GM12892 (cell line): ENCODE data around the gene DOCK1.

Experiments used
- DNase-seq: peaks from one replicate; pipeline ENCODE4 v3.0.0; 2011; ENCODE audit not compliant: insufficient read length
- FAIRE-seq: peaks from 2 replicates; lab custom pipeline; 2011; peaks lifted over from hg19 to GRCh38; lab: Jason Lieb, UNC
- POLR2A ChIP-seq: IDR thresholded peaks from 2 replicates; pipeline ENCODE4 v1.6.1; 2011; ENCODE audit warnings: low read depth, low read length, control low read depth
- POLR2AphosphoS5 ChIP-seq: IDR thresholded peaks from 2 replicates; pipeline ENCODE4 v1.6.1; 2011; ENCODE audit warnings: low read depth, low read length, control low read depth
- TAF1 ChIP-seq: IDR thresholded peaks from 2 replicates; pipeline ENCODE4 v1.6.1; 2011; ENCODE audit warnings: low read depth, mild to moderate bottlenecking, control low read depth, low read length, borderline replicate concordance

Gene DOCK1

DNA sequence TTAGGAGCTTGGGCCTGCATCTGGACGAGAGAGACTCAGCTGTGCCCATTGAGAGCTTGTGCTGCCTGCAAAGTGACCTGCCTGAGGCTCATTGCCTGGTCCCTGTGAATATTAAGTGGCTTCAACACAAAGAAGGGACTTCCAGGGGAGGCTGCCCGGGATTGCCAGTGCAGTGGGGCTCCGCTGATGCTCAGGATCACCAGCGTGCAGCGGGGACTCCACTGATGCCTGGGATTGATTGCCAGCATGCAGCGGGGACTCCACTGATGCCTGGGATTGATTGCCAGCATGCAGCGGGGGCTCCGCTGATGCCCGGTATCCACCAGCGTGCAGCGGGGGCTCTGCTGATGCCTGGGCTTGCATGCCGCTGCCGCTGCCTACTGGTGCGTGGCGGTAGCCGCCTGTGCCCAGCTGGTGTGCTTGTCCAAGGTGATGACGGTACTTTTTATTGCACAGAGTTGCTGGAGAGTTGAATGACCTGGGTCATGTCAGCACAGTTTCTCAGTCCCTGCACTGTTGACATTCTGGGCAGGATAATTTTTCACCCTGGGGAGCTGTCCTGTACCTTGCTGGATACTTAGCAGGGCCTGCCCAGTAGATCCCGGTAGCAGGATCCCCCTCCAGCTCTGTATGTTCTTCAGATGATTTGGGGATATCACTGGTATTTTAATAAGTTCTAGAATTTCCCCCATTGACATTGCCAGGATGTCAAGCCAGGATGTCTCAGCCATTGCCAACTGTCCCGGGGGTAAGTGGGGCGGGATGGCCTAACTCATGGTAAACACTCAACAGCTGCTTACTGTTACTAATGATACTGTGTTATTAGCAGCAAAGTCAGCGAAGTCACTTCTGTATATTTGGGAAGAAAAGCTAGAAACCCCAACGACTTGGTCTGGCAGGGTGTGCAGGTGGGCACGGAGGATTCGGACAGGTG lies 13.0 kb downstream of the DOCK1 start:
- no peak for DNase-seq
- TF ChIP-seq TAF1 (no peak), POLR2AphosphoS5 (no peak), POLR2A (no peak)
- FAIRE-seq: no peak

DNA sequence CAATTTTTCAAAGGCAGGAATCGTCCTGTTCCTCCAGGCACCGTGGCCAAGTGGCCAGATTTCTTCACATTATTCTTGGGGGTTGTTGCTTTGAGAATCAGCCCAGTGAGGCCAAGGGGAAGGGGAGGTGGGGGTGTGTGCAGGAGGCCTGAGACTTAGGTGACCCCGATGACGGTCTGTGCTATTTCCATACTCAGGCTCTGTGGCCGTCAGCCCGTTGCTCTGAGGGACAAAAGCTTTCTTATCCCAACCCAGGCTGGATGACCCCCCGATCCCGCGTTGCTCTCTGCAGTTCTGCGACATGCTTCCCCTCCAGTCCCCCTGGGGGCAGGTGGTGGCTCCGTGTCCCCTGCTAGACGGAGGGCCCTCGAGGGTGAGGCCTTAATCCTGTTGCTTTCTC lies 14.2 kb downstream of the DOCK1 start:
- no peak for TF ChIP-seq TAF1
- no peak for TF ChIP-seq POLR2AphosphoS5
- no peak for TF ChIP-seq POLR2A
- no peak for FAIRE-seq

DNA sequence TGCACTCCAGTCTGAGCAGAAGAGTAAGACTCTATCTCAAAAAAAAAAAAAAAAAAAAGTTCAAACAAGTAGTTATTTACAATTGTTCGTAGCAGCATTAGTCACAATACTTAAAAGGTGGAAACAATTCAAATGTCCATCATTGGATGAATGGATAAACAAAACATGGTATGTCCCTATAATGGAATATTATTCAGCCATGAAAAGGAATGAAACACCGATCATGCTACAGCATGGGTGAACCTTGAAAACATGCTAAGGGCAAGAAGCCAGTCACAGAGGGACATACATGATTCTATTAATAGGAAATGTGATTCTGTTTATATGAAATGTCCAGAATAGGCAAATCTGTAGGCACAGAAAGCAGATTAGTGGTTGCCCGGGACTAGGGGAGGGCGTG lies 15.9 kb downstream of the DOCK1 start:
- TF ChIP-seq TAF1: no peak
- FAIRE-seq (no peak), DNase-seq (no peak)

More for the DNA sequence above, 14.2 kb downstream of the DOCK1 start:
- no peak for DNase-seq

DNA sequence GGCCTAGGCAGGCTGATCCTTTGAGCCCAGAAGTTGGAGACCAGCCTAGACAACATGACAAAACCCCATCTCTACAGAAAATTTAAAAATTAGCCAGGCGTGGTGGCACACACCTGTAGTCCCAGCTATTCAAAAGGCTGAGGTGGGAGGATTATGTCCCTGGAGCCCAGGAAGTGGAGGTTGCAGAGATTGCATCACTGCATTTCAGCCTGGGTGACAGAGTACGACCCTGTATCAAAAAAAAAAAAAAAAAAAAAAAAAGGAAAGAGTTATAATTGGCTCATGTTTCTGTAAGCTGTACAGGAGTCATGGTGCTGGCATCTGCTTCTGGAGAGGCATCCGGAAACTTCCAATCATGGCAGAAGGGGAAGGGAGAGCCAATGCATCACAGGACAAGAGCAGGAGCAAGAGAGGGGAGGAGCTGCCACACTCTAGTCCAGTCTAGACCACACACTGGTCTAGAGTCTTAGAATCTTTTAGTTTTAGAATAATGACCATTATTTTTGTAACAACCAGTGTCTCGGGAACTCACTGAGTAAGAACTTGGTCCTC lies 16.8 kb downstream of the DOCK1 start:
- no peak for DNase-seq
- no peak for FAIRE-seq
- TF ChIP-seq TAF1 (no peak), POLR2AphosphoS5 (no peak), POLR2A (no peak)

DNA sequence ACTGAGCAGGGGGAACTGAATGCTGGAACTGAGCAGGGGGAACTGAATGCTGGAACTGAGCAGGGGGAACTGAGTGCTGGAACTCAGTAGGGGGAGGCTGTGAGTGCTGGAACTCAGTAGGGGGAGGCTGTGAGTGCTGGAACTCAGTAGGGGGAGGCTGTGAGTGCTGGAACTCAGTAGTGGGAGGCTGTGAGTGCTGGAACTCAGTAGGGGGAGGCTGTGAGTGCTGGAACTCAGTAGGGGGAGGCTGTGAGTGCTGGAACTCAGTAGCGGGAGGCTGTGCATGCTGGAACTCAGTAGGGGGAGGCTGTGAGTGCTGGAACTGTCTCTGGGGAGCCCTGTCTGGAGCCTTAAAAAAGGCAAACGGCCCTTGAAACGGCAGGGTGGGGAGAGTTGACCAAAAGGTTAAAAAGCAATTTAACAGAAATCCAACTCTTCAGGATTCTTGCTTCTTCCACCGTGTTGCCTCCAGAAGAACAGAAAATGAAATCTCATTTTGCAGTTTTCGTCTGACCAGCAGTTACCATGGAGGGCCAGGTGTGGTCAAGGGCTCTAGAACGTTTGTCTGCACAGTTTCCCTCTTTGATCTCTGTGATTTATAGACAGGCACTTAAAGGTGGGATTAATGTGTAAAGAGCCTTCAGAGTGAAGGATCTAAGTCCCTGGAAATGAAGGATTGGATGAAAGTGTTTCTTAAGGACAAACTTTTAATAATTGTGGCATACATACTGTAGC lies 19.1 kb downstream of the DOCK1 start:
- DNase-seq (no peak), FAIRE-seq (no peak)
- no peak for TF ChIP-seq POLR2AphosphoS5
- TF ChIP-seq POLR2A: no peak
- no peak for TF ChIP-seq TAF1

DNA sequence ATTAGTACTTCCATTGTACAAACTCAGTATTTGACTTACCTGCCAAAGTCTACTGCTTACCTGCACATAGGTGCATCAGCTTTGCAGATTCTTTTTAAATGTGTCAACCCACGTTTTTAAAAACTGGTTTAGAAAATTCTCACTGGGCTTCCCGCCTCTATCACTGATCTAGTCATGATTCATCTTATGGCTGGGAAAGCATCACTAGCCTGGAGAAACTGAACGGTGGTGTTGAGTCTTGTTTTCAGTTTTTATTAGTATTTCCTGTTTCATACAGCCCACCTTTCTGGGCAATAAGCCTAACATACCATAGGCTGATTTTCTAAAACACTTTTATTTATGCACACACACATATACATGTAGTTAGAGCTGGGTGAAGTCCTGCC lies 19.7 kb downstream of the DOCK1 start:
- DNase-seq (no peak), FAIRE-seq (no peak)
- no peak for TF ChIP-seq TAF1
- no peak for TF ChIP-seq POLR2AphosphoS5
- TF ChIP-seq POLR2A: no peak

DNA sequence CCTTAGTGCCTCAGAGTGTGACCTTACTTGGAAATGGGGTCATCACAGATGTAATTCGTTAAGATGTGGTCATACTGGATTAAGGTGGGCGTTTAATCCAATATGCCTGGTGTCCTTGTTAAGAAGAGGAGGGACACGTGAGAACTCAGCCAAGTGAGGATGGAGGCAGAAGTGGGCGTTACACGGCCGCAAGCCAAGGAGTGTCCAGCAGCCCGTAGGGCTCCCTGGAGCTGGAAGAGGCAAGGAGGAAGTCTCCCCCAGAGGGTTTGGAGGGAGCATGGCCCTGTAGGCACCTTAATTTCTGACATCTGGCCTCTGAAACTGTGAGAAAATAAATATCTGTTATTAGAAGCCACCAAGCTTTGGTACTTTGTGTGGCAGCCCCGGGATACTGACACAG lies 21.3 kb downstream of the DOCK1 start:
- DNase-seq (no peak), FAIRE-seq (no peak)
- TF ChIP-seq POLR2A (no peak), POLR2AphosphoS5 (no peak), TAF1 (no peak)

DNA sequence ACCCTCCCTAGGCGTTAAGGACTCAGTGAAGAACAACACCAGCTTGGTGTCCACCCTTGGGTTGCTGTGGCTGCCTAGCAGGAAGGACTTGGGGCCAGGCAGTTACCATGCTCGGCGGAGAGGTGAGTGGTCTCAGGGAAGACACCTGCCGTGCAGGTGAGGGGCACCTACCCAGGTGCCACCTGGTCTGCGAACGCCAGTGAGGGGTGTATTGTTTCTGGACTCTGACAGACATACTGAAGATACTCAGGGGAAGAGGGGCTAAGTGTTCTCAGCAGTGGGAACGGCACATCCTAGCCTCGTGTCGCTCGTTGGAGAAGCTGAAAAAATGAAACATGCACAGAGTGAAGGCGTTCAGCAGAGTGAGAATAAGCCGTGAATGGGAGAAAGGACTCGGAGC lies 22.6 kb downstream of the DOCK1 start:
- FAIRE-seq (no peak), DNase-seq (no peak)
- TF ChIP-seq POLR2A (no peak), TAF1 (no peak), POLR2AphosphoS5 (no peak)

DNA sequence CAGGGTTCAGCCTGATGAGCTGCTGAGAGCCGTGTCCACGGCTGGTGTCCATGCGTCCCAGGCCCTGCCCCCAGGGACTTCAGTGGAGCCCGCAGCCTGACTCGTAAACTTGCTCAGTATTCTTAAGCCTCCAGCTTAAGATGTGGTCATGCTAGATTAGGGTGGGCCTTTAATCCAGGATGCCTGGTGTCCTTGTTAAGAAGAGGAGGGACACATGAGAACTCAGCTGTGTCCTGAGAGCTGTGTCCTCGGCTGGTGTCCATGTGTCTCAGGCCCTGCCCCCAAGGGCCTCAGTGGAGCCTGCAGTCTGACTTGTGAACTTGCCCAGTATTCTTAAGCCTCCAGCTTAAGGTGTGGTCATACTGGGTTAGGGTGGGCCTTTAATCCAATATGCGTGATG lies 23.0 kb downstream of the DOCK1 start:
- DNase-seq (no peak), FAIRE-seq (no peak)
- TF ChIP-seq POLR2A (no peak), TAF1 (no peak), POLR2AphosphoS5 (no peak)

DNA sequence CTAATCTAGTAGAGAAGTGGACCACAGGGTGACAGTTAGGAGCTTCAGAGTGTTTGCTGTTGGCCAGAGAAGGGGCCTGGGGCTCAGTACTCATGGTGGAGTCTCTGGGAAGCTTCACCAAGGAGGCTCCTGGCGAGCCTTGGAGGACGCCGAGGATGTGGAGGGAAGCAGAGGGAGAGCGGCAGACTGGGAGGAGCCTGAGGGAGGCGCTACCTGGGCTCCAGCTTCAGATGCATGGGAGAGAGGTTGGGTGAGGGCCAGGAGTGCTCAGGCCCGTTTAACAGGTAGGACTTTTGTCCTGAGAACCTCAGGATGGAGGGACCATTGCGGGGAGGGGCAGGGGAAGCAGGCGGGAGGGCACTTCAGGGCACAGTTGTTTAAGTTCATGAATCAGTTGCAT lies 24.2 kb downstream of the DOCK1 start:
- FAIRE-seq: no peak

DNA sequence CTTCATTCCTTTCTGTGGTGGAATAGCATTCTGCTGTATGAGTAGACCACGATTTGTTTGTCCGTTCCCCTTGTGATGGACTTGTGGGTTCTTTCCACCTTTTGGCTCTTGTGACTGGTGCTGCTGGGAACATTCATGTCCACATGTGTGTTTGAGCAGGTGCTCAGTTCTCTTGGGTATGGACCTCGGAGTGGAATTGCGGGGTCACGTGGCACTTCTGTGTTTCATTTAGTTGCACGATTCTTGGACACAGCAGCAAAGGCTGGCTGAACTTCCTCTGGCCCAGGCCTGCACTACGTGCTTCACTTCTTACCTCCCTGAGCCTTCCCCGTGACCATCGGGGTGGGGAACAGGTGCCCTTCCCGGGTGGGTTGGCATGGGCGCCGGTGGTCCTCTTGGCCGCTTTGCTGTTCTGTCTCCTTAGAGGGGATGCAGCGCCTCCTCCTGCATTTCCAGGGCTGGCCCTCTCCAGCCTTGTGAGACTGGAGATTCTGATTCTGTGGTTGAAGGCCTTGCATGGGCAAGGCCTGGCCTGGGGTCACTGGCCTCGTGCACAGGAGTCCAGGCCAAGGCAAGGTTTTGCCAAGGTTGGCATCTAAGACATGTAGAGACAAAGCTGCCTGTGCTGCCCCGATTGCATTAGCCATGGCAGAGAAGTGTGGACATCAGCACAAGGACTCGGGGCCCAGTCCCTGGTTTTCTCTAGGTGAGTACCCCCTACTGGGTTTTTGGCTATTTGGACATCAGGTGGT lies 25.1 kb downstream of the DOCK1 start:
- DNase-seq (no peak), FAIRE-seq (no peak)
- TF ChIP-seq POLR2AphosphoS5 (no peak), POLR2A (no peak), TAF1 (no peak)

More for the DNA sequence above, 24.2 kb downstream of the DOCK1 start:
- TF ChIP-seq POLR2AphosphoS5: no peak
- no peak for DNase-seq
